Adipose tissue (tissue), 3 donors: ENCODE measurements around the gene KLK7. TPM values are rescaled to one million over a fixed set of nuclear protein-coding genes. Genes with fewer than 3 reads are reported as not detected.

ENCODE experiments used
- H3K27ac ChIP-seq: one replicate; pipeline ENCODE4 v1.5.1; 2013; ENCODE audit warnings: low read depth, low read length
- WGBS, 3 donors: extraction: QIAGEN DNeasy Blood & Tissue Kit; methylation state at CpG; one replicate each; pipeline ENCODE4 v1.1.7; 2013; 5-methylcytosine and 5-hydroxymethylcytosine counted together
- polyA plus RNA-seq, 3 donors: library from polyadenylated mRNA; stranded (reverse); fragments of 200-250 nt; gene quantifications; one replicate each; pipeline ENCODE4 v1.2.3, GENCODE V29; 2013
- donor health status: healthy with polysubstance abuse.
- donor health status: Bipolar disorder and iron deficiency.
- donor health status: healthy.

Gene KLK7
- polyA plus RNA-seq, 3 donors = 0.03 to 1.3 (median 0.86) TPM

GRCh38 chr19:51015691-51016267, 32.1 kb upstream of the KLK7 start:
- no peak overlapping the region for H3K27ac ChIP-seq
- WGBS, 3 donors = 83 to 86% (median 85%) methylated on average over 19 of the region's 19 CpGs

DNA sequence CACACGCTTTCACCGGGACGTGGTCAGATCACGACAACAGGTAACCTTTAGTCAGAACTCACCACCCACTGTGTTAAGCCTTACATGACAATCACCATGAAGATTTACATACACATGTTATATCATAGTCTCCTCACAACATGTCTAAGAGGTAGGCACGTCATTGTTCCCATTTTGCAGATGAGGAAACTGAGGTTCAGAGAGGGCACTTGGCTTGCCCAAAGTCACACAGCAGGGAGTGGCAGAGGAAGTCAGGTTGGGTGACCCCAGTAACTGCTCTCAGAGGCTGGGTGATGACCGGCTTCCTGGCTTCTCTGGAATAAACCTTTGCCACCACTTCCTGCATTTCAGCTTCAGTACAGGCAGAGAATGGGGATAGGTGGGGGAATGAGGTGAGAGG, 30.5 kb upstream of the KLK7 start:
- WGBS, 3 donors = 83 to 85% (median 84%) methylated on average over 6 of the region's 6 CpGs

GRCh38 chr19:51012661-51013190, 29.0 kb upstream of the KLK7 start:
- 66 to 68% (median 67%) methylated on average over 12 of the region's 12 CpGs for WGBS, 3 donors
- H3K27ac ChIP-seq = no peak overlapping the region

More for the DNA sequence above, 30.5 kb upstream of the KLK7 start:
- no peak overlapping the region for H3K27ac ChIP-seq

DNA sequence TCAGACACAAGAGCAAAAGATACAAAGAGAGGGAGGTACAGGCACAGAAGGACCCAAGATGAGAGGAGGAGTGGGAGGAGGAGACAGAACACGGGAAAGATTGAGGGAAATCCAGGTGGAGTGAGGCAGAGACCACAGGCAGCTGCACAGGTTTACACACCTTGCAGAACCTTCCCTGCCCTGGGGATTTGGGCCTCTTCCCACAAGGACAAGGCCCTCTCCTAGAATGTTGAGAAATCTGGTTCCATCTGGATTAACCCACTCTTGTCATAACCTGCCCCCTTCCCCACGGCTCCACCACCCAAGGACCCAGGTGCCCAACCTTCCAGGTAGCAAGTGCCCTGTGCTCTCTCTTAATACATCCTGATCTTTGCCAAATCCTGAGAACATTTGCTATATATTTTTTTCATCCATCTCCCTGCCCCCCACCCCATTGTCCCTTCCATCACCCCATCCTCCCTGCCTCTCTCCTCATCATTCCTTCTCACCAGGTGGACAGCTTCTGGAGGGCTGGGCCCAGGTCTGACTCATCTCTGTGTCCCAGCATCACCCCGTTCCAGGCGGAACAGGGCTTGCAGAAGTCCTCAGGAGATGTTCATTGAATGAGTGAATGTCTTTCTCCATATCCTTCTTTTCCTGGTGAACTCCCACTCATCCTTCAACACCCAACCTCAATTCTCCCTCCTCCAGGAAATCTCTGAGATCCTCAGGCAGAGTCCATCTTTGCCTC, 26.5 kb upstream of the KLK7 start:
- H3K27ac ChIP-seq = no peak overlapping the region
- WGBS, 3 donors = 67 to 77% (median 76%) methylated on average over 4 of the region's 4 CpGs

DNA sequence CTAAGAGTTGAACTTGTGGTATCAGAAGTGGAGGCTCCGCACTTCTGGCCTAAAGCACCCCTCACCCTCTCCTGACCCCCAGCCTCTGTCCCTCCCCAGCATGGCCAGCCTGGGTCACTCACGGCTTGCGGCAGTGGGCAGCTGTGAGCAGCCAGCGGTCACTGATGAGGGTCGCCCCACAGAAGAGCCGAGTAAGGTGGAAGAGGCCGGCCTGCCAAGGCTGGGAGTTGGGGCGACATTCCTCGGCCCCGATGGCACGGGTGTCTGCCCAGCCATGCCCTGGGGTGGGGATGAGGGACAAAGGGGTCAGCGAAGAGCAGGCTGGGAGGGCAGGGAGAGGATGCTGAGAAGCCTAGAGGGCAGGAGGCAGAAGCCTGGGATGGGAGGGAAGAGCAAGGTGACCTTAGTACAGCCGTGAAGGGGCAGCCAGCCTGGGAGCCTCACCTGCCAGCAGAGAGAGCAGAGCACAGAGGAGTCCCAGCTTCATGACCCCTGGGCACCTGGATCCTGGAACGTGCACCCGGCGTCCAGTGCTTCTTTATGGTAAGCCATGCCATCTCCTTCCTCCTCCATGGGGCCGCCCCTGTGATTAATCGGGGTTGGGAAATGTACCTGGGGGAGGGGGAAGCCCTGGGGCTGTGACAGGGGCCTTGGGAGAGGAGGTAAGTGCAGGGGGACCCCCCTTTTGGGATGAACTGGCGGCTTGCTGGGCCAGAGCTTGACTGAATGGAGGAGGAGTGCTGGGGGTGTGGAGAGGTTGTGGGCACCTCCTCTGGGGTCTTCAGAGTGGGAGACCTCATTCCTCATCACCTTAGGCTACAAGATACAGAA, 25.6 kb upstream of the KLK7 start:
- 62 to 77% (median 64%) methylated on average over 19 of the region's 19 CpGs for WGBS, 3 donors
- no peak overlapping the region for H3K27ac ChIP-seq

DNA sequence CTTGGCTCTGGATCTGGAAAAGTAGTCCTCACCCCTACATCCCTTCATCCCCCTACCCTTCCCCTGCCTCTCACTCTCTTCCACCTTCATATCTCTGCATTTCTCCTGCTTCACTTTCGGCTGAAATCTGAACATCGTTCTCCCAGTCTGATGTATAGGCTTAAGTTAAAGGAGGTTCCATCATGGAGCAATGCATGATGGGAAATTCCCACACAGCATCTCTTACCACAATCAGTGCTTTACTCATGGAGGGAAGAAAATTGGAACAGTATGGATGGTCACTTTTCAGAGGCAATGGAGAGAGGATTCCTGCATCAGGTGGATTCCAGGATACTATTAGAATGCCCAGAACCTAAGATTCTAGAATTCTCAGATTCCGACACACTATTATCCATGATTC, 23.8 kb upstream of the KLK7 start:
- WGBS, 3 donors = 72 to 85% (median 79%) methylated on average over 3 of the region's 3 CpGs
- no peak overlapping the region for H3K27ac ChIP-seq

DNA sequence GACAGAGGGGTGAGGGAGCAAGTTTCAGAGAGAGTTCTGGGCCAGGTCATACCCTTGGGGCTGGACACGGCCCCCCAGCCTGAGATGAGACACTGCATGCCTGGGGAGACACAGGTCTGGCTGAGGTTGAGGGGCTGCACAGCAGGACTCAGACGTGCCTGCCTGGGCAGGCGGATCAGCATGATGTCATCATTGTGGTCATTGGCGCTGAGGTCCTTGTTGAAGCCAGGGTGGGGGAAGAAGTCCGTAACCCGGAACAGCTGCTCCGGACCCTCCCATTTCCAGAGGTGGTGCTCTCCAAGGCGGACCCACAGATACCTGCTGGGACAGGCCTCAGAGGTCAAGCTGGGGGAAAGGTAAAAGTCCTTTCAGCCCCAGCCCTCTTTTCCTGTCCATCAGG, 22.7 kb upstream of the KLK7 start:
- H3K27ac ChIP-seq = no peak overlapping the region
- WGBS, 3 donors = 39 to 59% (median 41%) methylated on average over 8 of the region's 8 CpGs

GRCh38 chr19:51005248-51005647, 21.5 kb upstream of the KLK7 start:
- 83 to 91% (median 88%) methylated on average over 1 of the region's 1 CpG for WGBS, 3 donors
- no peak overlapping the region for H3K27ac ChIP-seq

GRCh38 chr19:51003316-51003715, 19.6 kb upstream of the KLK7 start:
- H3K27ac ChIP-seq = no peak overlapping the region
- 69 to 79% (median 71%) methylated on average over 7 of the region's 7 CpGs for WGBS, 3 donors

DNA sequence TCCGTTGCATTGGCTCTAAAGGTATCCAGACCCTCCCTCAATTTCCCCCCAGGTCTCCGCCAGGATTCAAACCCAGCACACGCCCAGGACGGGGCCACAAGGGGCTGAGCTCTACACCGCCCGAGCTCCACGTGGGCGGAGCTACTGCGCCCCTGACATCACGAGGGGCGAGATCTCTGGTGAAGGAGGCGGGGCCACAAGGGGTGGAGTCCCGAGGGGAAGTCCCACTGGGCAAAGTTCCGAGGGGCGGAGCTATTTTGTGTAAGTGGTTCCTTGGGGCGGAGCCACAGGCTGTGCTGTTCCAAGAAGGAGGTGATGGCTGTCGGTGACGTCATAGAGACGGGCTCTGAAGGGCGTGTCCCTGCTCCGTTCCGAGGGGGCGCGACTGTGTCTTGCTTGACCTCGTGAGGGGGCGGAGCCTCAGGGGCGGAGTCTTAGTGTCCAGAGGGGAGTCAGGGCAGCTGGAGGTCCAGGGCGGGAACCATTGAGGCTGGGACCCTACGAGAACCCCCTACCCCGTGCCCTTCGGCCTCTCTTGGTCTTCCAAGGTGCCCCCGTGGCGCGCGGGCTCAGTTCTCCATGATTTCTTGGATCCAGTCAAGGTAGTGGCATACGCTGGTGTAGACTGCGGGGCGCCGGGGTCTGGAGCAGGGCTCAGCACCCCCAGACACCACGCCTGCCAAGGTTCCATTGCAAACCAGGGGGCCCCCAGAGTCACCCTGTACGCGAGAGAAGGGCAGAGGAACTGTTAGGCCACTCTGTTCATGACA, 19.0 kb upstream of the KLK7 start:
- WGBS, 3 donors = 41 to 65% (median 57%) methylated on average over 41 to 42 of the region's 42 CpGs
- H3K27ac ChIP-seq = no peak overlapping the region

DNA sequence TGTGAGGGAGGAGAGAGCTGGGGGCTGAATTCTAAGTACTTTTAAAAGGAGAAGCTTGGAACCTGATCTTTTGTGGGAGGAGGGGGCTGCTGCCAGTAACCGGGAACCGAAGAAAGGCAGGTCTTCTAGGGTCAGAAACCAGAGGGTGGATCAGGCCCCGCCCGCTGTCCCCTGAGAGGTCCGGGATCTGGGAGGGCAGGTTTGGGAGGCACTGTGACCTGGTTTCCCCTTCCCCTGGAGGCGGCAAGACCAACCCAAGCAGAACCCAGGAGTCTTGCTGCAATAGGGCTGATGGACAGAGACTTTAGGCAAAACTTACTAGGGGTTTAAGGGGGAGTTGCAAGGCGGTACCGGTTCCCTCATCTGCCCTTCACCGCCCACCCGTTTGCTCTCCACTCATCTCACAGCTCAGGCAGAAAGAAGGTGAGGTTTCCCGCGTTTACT, 18.4 kb upstream of the KLK7 start:
- H3K27ac ChIP-seq = no peak overlapping the region
- 23 to 45% (median 37%) methylated on average over 11 to 12 of the region's 12 CpGs for WGBS, 3 donors

DNA sequence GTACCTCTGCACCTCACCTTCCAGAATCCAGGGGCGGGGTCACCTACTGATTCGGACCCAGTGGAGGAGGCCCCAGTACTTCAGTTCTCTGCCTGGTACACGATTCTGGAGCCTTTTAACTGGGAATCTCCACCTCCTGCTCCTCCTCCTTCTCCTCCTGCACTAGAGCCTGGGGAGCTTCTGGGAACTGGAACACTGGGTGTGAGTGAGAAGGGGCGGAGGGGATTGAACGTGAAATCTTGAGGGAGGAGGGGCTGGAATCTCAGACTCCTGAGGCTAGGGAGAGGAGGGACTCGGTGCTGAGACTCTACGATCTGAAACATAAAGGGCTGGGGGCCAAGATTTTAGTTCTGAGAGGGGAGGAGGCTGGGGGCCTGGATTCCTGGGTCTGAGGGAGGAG, 17.8 kb upstream of the KLK7 start, which contains the start of gene KLK8:
Gene KLK8 (minus strand): TSS at position 90 of the 400 bp plus-strand sequence. CDS start 437 bp downstream, outside the sequence.
- 21 to 40% (median 32%) methylated on average over 7 of the region's 7 CpGs for WGBS, 3 donors
- H3K27ac ChIP-seq = no peak within 1 kb of the TSS

GRCh38 chr19:51000981-51001380, 17.3 kb upstream of the KLK7 start:
- no peak overlapping the region for H3K27ac ChIP-seq
- WGBS, 3 donors = 20 to 37% (median 23%) methylated on average over 16 of the region's 16 CpGs

DNA sequence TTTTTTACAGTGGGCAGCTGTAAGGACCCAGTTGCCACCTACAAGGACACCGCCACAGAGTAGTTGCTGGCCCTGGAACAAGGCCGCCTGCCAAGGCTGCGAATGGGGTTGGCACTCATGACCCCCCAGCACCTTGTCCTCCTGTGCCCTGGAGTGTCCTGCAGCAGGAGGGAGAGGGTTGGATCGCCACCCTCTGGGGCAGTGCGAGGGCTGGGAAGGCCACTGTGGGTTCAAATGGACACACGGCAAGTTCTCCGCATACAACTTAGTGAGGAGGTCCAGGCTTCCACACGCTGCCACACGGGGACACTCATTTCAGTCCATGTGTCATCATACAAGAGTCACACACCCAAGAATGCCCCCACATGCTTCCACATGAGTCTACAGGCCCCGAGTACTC, 16.7 kb upstream of the KLK7 start:
- WGBS, 3 donors = 69 to 88% (median 81%) methylated on average over 10 of the region's 10 CpGs
- H3K27ac ChIP-seq = no peak overlapping the region

GRCh38 chr19:50998686-50999085, 15.0 kb upstream of the KLK7 start:
- WGBS, 3 donors = 45 to 81% (median 74%) methylated on average over 4 of the region's 4 CpGs
- no peak overlapping the region for H3K27ac ChIP-seq

DNA sequence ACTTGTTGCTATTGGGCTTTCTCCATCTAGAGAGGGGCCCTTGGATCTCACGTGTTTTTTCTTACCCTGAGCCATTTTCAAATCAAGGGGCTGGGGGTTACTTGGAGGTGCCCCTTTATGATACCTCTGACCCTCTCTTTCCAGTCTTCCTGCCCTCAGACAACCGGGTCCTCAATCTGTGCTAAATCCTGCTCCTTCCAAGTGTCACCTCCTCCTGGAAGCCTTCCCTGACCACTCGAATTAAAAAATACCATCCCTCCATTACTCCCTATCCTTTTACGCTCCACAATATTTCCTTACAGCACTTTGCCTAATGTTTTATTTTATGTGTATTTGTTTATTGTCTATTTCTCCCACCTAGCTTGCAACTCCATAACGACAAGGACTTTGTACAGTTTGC, 14.3 kb upstream of the KLK7 start:
- no peak overlapping the region for H3K27ac ChIP-seq
- WGBS, 3 donors = 59 to 72% (median 68%) methylated on average over 5 of the region's 5 CpGs

- no peak overlapping the region for H3K27ac ChIP-seq
- 76 to 83% (median 80%) methylated on average over 2 of the region's 2 CpGs for WGBS, 3 donors
Measured at GRCh38 chr19:50994129-50994528, 10.4 kb upstream of the KLK7 start.

DNA sequence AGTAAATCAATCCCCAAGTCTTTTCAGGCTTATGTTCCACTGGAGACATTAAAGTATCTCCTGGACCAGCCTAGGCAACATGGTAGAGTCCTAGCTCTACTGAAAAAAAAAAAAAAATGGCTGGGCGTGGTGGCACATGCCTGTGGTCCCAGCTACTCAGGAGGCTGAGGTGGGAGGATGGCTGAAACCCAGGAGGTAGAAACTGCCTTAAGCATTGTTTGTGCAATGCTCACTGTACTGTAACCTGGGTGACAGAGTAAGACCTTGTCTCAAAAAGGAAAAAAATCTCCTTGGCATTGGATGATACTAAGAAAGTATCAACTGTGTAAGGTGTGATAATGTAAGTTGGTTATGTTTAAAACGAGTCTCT, 8.9 kb upstream of the KLK7 start:
- WGBS, 3 donors = 51 to 67% (median 62%) methylated on average over 2 of the region's 2 CpGs

More for the DNA sequence above, 8.9 kb upstream of the KLK7 start:
- no peak overlapping the region for H3K27ac ChIP-seq
